ENCODE measurements around the gene NAGLU.
A peak's percentile ranks its signal among the peaks of the same experiment; 100 is the strongest.

NAGLU gene

GRCh38 chr17:42514279-42514678 is 21.8 kb upstream of the NAGLU start:
- H3K4me3 ChIP-seq (replicated peaks; ENCODE audit: low read depth, low read length), result no peak overlapping the region
- no peak for DNase-seq (ENCODE audit: low read depth)
- TF ChIP-seq CTCF (IDR thresholded peaks at IDR 0.05; ENCODE audit: low read length, missing control alignments), result no peak

- DNase-seq (ENCODE audit: low read depth), result no peak
- H3K4me3 ChIP-seq (replicated peaks; ENCODE audit: low read depth, low read length), result no peak overlapping the region
- no peak for TF ChIP-seq CTCF (IDR thresholded peaks at IDR 0.05; ENCODE audit: low read length, missing control alignments)
Measured at GRCh38 chr17:42514867-42515266, 21.2 kb upstream of the NAGLU start.

- peak; percentile 96 for DNase-seq (ENCODE audit: low read depth)
- H3K4me3 ChIP-seq (replicated peaks; ENCODE audit: low read depth, low read length), result no peak overlapping the region
- TF ChIP-seq CTCF (IDR thresholded peaks at IDR 0.05; ENCODE audit: low read length, missing control alignments), result peak; percentile 94
Measured at GRCh38 chr17:42517516-42517915, 18.5 kb upstream of the NAGLU start.

- peak; percentile 99 for DNase-seq (ENCODE audit: low read depth)
- H3K4me3 ChIP-seq (replicated peaks; ENCODE audit: low read depth, low read length), result no peak overlapping the region
- no peak for TF ChIP-seq CTCF (IDR thresholded peaks at IDR 0.05; ENCODE audit: low read length, missing control alignments)
Measured at GRCh38 chr17:42518046-42518754, 17.8 kb upstream of the NAGLU start.

- peak; percentile 83 for DNase-seq (ENCODE audit: low read depth)
- TF ChIP-seq CTCF (IDR thresholded peaks at IDR 0.05; ENCODE audit: low read length, missing control alignments), result no peak
- H3K4me3 ChIP-seq (replicated peaks; ENCODE audit: low read depth, low read length), result no peak overlapping the region
Measured at GRCh38 chr17:42518755-42519545, 17.1 kb upstream of the NAGLU start.

- no peak for TF ChIP-seq CTCF (IDR thresholded peaks at IDR 0.05; ENCODE audit: low read length, missing control alignments)
- no peak overlapping the region for H3K4me3 ChIP-seq (replicated peaks; ENCODE audit: low read depth, low read length)
- peak; percentile 99 for DNase-seq (ENCODE audit: low read depth)
Measured at GRCh38 chr17:42519546-42520491, 16.2 kb upstream of the NAGLU start.

All from fibroblast of pulmonary artery (primary cell).